ENCODE measurements around the gene KLHL40. TPM values are rescaled to one million over a fixed set of nuclear protein-coding genes. Genes with fewer than 3 reads are reported as not detected.

The KLHL40 gene
- total RNA-seq, 1 experiment from 2014 or later = not detected

DNA sequence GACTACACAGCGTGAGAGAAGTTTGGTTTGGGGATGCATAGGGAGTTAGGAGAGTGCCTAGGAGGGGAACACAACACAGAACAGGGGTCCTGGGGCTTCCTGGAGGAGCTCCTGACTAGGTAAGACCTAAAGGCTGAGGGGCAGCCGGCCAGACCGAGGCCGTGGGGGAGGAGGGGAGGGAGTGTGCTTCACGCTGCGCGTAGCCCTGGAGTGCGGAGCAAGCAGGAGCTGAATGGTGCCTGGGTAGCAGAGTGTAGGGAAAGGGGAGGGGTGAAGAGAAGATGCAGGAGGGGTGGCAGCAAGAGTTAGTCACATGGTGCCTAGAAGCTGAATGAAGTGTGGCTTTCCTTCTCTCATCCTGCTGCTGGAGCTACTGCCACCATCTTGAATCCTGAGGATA, 49.7 kb downstream of the KLHL40 start:
- no peak for DNase-seq (ENCODE audit: extremely low read depth, low read depth)

GRCh38 chr3:42735615-42736014, 50.3 kb downstream of the KLHL40 start:
- DNase-seq (ENCODE audit: extremely low read depth, low read depth) = no peak

DNA sequence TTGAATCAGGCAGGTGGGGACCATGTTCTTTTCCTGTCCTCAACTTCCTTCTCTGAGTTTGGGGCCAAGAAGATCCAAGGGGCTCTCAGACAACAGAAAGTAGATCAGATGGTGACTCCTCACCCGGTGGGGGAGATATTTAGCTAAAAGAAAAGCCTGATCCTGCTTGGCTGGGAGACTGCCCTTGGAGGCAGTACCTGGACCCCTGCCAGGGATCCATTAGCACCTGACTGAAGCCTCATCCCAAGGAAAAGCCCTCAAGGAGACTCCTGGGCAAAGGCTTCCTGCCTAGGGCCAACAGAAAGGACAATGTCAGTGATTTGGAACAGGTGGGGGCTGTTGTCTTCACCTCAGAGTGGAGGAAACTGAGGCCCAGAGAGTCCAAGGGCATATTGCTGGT, 50.7 kb downstream of the KLHL40 start:
- no peak for DNase-seq (ENCODE audit: extremely low read depth, low read depth)

- no peak for DNase-seq (ENCODE audit: extremely low read depth, low read depth)
Observed at GRCh38 chr3:42736531-42736930, 51.2 kb downstream of the KLHL40 start.

- no peak for DNase-seq (ENCODE audit: extremely low read depth, low read depth)
Observed at GRCh38 chr3:42739401-42740158, 54.2 kb downstream of the KLHL40 start.

GRCh38 chr3:42741796-42742195, 56.5 kb downstream of the KLHL40 start:
- DNase-seq (ENCODE audit: extremely low read depth, low read depth) = no peak

Other genes with a start within 250 kb of the KLHL40 start
- gene VIPR1, start 182.9 kb upstream of the KLHL40 start, total RNA-seq (2014; rRNA removed; shearing (Covaris generic)) = 0.35 TPM in 1 of 2 replicates, not detected in the other
- 46.7 and 57.2 TPM in 2 replicates for gene SEC22C, start 103.6 kb upstream of the KLHL40 start, total RNA-seq (2014; rRNA removed; shearing (Covaris generic))
- gene SS18L2, start 94.7 kb upstream of the KLHL40 start, total RNA-seq (2014; rRNA removed; shearing (Covaris generic)) = 19.5 and 21.4 TPM in 2 replicates
- gene NKTR, start 84.9 kb upstream of the KLHL40 start, total RNA-seq (2014; rRNA removed; shearing (Covaris generic)) = 18.9 and 26.9 TPM in 2 replicates
- gene ZBTB47, start 31.8 kb upstream of the KLHL40 start, total RNA-seq (2014; rRNA removed; shearing (Covaris generic)) = 1.5 TPM in 2 replicates
- not detected in 2 replicates for gene HHATL, start 17.3 kb downstream of the KLHL40 start, total RNA-seq (2014; rRNA removed; shearing (Covaris generic))
- 0.87 and 2.8 TPM in 2 replicates for gene CCDC13, start 87.7 kb downstream of the KLHL40 start, total RNA-seq (2014; rRNA removed; shearing (Covaris generic))
- 121 and 123 TPM in 2 replicates for gene HIGD1A, start 119.0 kb downstream of the KLHL40 start, total RNA-seq (2014; rRNA removed; shearing (Covaris generic))
- not detected in 2 replicates for gene ACKR2, start 123.9 kb downstream of the KLHL40 start, total RNA-seq (2014; rRNA removed; shearing (Covaris generic))
- gene CYP8B1, start 190.3 kb downstream of the KLHL40 start, total RNA-seq (2014; rRNA removed; shearing (Covaris generic)) = not detected in 2 replicates
- not detected in 2 replicates for gene ZNF662, start 220.6 kb downstream of the KLHL40 start, total RNA-seq (2014; rRNA removed; shearing (Covaris generic))

Data from NCI-H460 (cell line).